ENCODE measurements around the gene DENND1B.

Gene DENND1B

GRCh38 chr1:197775282-197776262 lies at the start of gene DENND1B:
DENND1B (minus strand) TSS chr1:197775480; CDS start chr1:197775155, 325 bp downstream.
- DNase-seq (ENCODE audit: low read depth): peak; percentile 69

- DNase-seq (ENCODE audit: low read depth): no peak
These were observed 39.0 kb upstream of the DENND1B start for GRCh38 chr1:197814306-197814705.

- DNase-seq (ENCODE audit: low read depth): no peak
These were observed 38.5 kb upstream of the DENND1B start for GRCh38 chr1:197813741-197814140.

- DNase-seq (ENCODE audit: low read depth): no peak
These were observed 36.5 kb upstream of the DENND1B start for GRCh38 chr1:197811769-197812168.

- DNase-seq (ENCODE audit: low read depth): no peak
These were observed 35.5 kb upstream of the DENND1B start for GRCh38 chr1:197810812-197811211.

- DNase-seq (ENCODE audit: low read depth): no peak
These were observed 33.6 kb upstream of the DENND1B start for GRCh38 chr1:197808880-197809279.

GRCh38 chr1:197807739-197808453 lies 32.6 kb upstream of the DENND1B start:
- DNase-seq (ENCODE audit: low read depth): no peak

- DNase-seq (ENCODE audit: low read depth): no peak
These were observed 31.9 kb upstream of the DENND1B start for GRCh38 chr1:197807216-197807615.

GRCh38 chr1:197806718-197807117 lies 31.4 kb upstream of the DENND1B start:
- no peak for DNase-seq (ENCODE audit: low read depth)

- no peak for DNase-seq (ENCODE audit: low read depth)
These were observed 26.4 kb upstream of the DENND1B start for GRCh38 chr1:197801684-197802083.

- no peak for DNase-seq (ENCODE audit: low read depth)
These were observed 25.8 kb upstream of the DENND1B start for GRCh38 chr1:197801111-197801482.

GRCh38 chr1:197800379-197801110 lies 25.3 kb upstream of the DENND1B start:
- no peak for DNase-seq (ENCODE audit: low read depth)

- no peak for DNase-seq (ENCODE audit: low read depth)
These were observed 24.0 kb upstream of the DENND1B start for GRCh38 chr1:197799271-197799670.

- DNase-seq (ENCODE audit: low read depth): no peak
These were observed 23.2 kb upstream of the DENND1B start for GRCh38 chr1:197798492-197798891.

- DNase-seq (ENCODE audit: low read depth): no peak
These were observed 21.7 kb upstream of the DENND1B start for GRCh38 chr1:197797010-197797409.

- DNase-seq (ENCODE audit: low read depth): no peak
These were observed 13.8 kb upstream of the DENND1B start for GRCh38 chr1:197788741-197789739.

GRCh38 chr1:197787623-197788536 lies 12.6 kb upstream of the DENND1B start:
- DNase-seq (ENCODE audit: low read depth): no peak

GRCh38 chr1:197787056-197787455 lies 11.8 kb upstream of the DENND1B start:
- no peak for DNase-seq (ENCODE audit: low read depth)

- DNase-seq (ENCODE audit: low read depth): no peak
These were observed 11.0 kb upstream of the DENND1B start for GRCh38 chr1:197786280-197786679.

- no peak for DNase-seq (ENCODE audit: low read depth)
These were observed 8.2 kb upstream of the DENND1B start for GRCh38 chr1:197783510-197783948.

Measured in activated T-cell treated with anti-CD3 and anti-CD28 coated beads for 24 hours (primary cell).